ENCODE results near the gene TOP2A. TPM values are rescaled to one million over a fixed set of nuclear protein-coding genes. Genes with fewer than 3 reads are reported as not detected.

The TOP2A gene
- total RNA-seq, 1 experiment from 2014 or later = 237 TPM

GRCh38 chr17:40354221-40355122 lies 63.2 kb downstream of the TOP2A start:
- ChIA-PET CTCF (interaction anchor here (0.6 to 2.4 kb wide), 14 partner anchors 9 to 1242 kb away, joined by 3 to 39 read pairs (median 6); partner anchors contain the start of genes CDC6 and WIPF2), POLR2A (no interaction called here)
- no TSS peak for BruUV-seq (replicated peaks)
- Mint-ChIP-seq H3K4me3 (ENCODE audit: unreplicated experiment) (no peak overlapping the region), H3K27ac (ENCODE audit: unreplicated experiment) (no peak overlapping the region), H3K9me3 (ENCODE audit: unreplicated experiment) (no peaks in the 10 kb centered on the region), H3K27me3 (ENCODE audit: insufficient read depth, unreplicated experiment) (no peaks in the 10 kb centered on the region), H3K36me3 (ENCODE audit: insufficient read depth, unreplicated experiment) (peaks cover 38% of the 10 kb centered on the region), H3K4me1 (ENCODE audit: low read depth, unreplicated experiment) (peaks cover 8% of the 10 kb centered on the region)
- intact Hi-C loops (cut with micrococcal nuclease; ENCODE audit: unreplicated experiment) = loop anchor here (1.0 to 10.0 kb wide), 2 partner anchors 51 to 150 kb away; no protein-coding TSS in a partner anchor
- H3K27me3 ChIP-seq (replicated peaks; ENCODE audit: control insufficient read depth, insufficient read depth, low read length) = no peaks in the 10 kb centered on the region
- H3K4me1 ChIP-seq = no peaks in the 10 kb centered on the region
- H3K36me3 ChIP-seq (ENCODE audit: control insufficient read depth, insufficient read depth, low read length) = peaks cover 9% of the 10 kb centered on the region; the same call in 1 of the 2 replicates
- H3K4me3 ChIP-seq (ENCODE audit: low read depth, low read length) = no peak overlapping the region
- no peaks in the 10 kb centered on the region for H3K9me3 ChIP-seq
- DNase-seq = no peak
- no peak for TF ChIP-seq CTCF (IDR thresholded peaks at IDR 0.05; ENCODE audit: insufficient read depth in 1 of 2, low read depth in 1 of 2, low read length in 1 of 2, severe bottlenecking in 1 of 2, unreplicated experiment in 1 of 2)

- no peaks in the 10 kb centered on the region for H3K9me3 Mint-ChIP-seq (ENCODE audit: unreplicated experiment)
- no TSS peak for BruUV-seq (replicated peaks)
- H3K4me3 Mint-ChIP-seq (ENCODE audit: unreplicated experiment) = no peak overlapping the region
- ChIA-PET POLR2A (no interaction called here), CTCF (interaction anchor here (0.7 to 1.1 kb wide), 2 partner anchors 46 to 278 kb away, joined by 3 read pairs; no protein-coding TSS in a partner anchor)
- DNase-seq = no peak
- no peak overlapping the region for H3K4me3 ChIP-seq (ENCODE audit: low read depth, low read length)
- peaks cover 9% of the 10 kb centered on the region for H3K36me3 ChIP-seq (ENCODE audit: control insufficient read depth, insufficient read depth, low read length)
- TF ChIP-seq CTCF (IDR thresholded peaks at IDR 0.05; ENCODE audit: insufficient read depth in 1 of 2, low read depth in 1 of 2, low read length in 1 of 2, severe bottlenecking in 1 of 2, unreplicated experiment in 1 of 2) = no peak
- H3K9me3 ChIP-seq = no peaks in the 10 kb centered on the region
- H3K4me1 ChIP-seq = no peaks in the 10 kb centered on the region
- H3K27me3 ChIP-seq (replicated peaks; ENCODE audit: control insufficient read depth, insufficient read depth, low read length) = no peaks in the 10 kb centered on the region
- peak overlapping the region; percentile 60 for H3K27ac Mint-ChIP-seq (ENCODE audit: unreplicated experiment)
- peaks cover 8% of the 10 kb centered on the region for H3K4me1 Mint-ChIP-seq (ENCODE audit: low read depth, unreplicated experiment)
- intact Hi-C loops (cut with micrococcal nuclease; ENCODE audit: unreplicated experiment) = loop anchor here (10.0 kb wide), 1 partner anchor 148 kb away; no protein-coding TSS in a partner anchor
- no peaks in the 10 kb centered on the region for H3K27me3 Mint-ChIP-seq (ENCODE audit: insufficient read depth, unreplicated experiment)
- peaks cover 38% of the 10 kb centered on the region for H3K36me3 Mint-ChIP-seq (ENCODE audit: insufficient read depth, unreplicated experiment)
Measured at GRCh38 chr17:40352779-40353394, 64.8 kb downstream of the TOP2A start.

- Mint-ChIP-seq H3K4me3 (ENCODE audit: unreplicated experiment) (no peak overlapping the region), H3K4me1 (ENCODE audit: low read depth, unreplicated experiment) (peaks cover 8% of the 10 kb centered on the region), H3K9me3 (ENCODE audit: unreplicated experiment) (no peaks in the 10 kb centered on the region), H3K27me3 (ENCODE audit: insufficient read depth, unreplicated experiment) (no peaks in the 10 kb centered on the region), H3K36me3 (ENCODE audit: insufficient read depth, unreplicated experiment) (peaks cover 38% of the 10 kb centered on the region), H3K27ac (ENCODE audit: unreplicated experiment) (peak overlapping the region; percentile 60)
- no peak for DNase-seq
- CTCF ChIA-PET = interaction anchor here (0.7 kb wide), 1 partner anchor 45 kb away, joined by 3 read pairs; no protein-coding TSS in a partner anchor
- POLR2A ChIA-PET = no interaction called here
- Histone ChIP-seq H3K9me3 (no peaks in the 10 kb centered on the region), H3K36me3 (ENCODE audit: control insufficient read depth, insufficient read depth, low read length) (peaks cover 9% of the 10 kb centered on the region), H3K4me3 (ENCODE audit: low read depth, low read length) (no peak overlapping the region), H3K4me1 (no peaks in the 10 kb centered on the region), H3K27me3 (replicated peaks; ENCODE audit: control insufficient read depth, insufficient read depth, low read length) (no peaks in the 10 kb centered on the region)
- TF ChIP-seq CTCF (IDR thresholded peaks at IDR 0.05; ENCODE audit: insufficient read depth in 1 of 2, low read depth in 1 of 2, low read length in 1 of 2, severe bottlenecking in 1 of 2, unreplicated experiment in 1 of 2) = no peak
- intact Hi-C loops (cut with micrococcal nuclease; ENCODE audit: unreplicated experiment) = loop anchor here (10.0 kb wide), 1 partner anchor 148 kb away; no protein-coding TSS in a partner anchor
- no TSS peak for BruUV-seq (replicated peaks)
Measured at GRCh38 chr17:40352237-40352778, 65.4 kb downstream of the TOP2A start.
